H1 (cell line): Measurements from ENCODE around the gene EEF1AKMT1. TPM values are rescaled to one million over a fixed set of nuclear protein-coding genes. Genes with fewer than 3 reads are reported as not detected.

Source experiments
- CTCF ChIA-PET: fragments of 300-600 bp; sonication (Branson Sonifier 250); formaldehyde crosslinking; loops from one replicate; lab custom pipeline; 2021; ENCODE audit not compliant: partially characterized antibody; lab: Charles Lee
- POLR2A ChIA-PET: fragments of 300-600 bp; sonication (Branson Sonifier 250); formaldehyde crosslinking; loops from one replicate; lab custom pipeline; 2021; ENCODE audit warnings: inconsistent platforms; ENCODE audit not compliant: partially characterized antibody; lab: Charles Lee
- DNase-seq, 2 experiments: peaks; one replicate each; pipeline versions ENCODE4 v3.0.0 to v3.0.0-alpha.2; 2010 to 2022; ENCODE audit warnings: low spot score in 2 of 2, low read depth in 1 of 2, mixed read lengths in 1 of 2
- FAIRE-seq: peaks from 2 replicates; lab custom pipeline; 2011; peaks lifted over from hg19 to GRCh38; lab: Jason Lieb, UNC
- H2AFZ ChIP-seq: 2 replicates; pipeline ENCODE4 v1.8.1; 2012; ENCODE audit warnings: low read length, inconsistent platforms
- H2AK5ac ChIP-seq: 2 replicates; pipeline ENCODE4 v1.6.1; 2013; ENCODE audit warnings: low read depth, low read length
- H2BK120ac ChIP-seq: replicated peaks from 2 replicates; pipeline ENCODE3; 2013; ENCODE audit warnings: low read depth, low read length, inconsistent platforms
- H2BK12ac ChIP-seq: 2 replicates; pipeline ENCODE4 v1.6.1; 2013; ENCODE audit warnings: low read depth, low read length
- H2BK15ac ChIP-seq: 2 replicates; pipeline ENCODE4 v1.6.1; 2013; ENCODE audit warnings: low read length
- H2BK20ac ChIP-seq: 2 replicates; pipeline ENCODE4 v1.6.1; 2013; ENCODE audit warnings: low read length
- H2BK5ac ChIP-seq: 2 replicates; pipeline ENCODE4 v1.6.1; 2013; ENCODE audit warnings: low read depth, low read length
- H3K14ac ChIP-seq: 2 replicates; pipeline ENCODE4 v1.6.1; 2013; ENCODE audit warnings: inconsistent platforms; ENCODE audit not compliant: insufficient read length
- H3K18ac ChIP-seq: 2 replicates; pipeline ENCODE4 v1.6.1; 2013; ENCODE audit warnings: low read length; ENCODE audit errors: extremely low read depth
- H3K23ac ChIP-seq: 2 replicates; pipeline ENCODE4 v1.6.1; 2013; ENCODE audit warnings: inconsistent platforms; ENCODE audit not compliant: insufficient read length
- H3K23me2 ChIP-seq: 2 replicates; pipeline ENCODE4 v1.6.1; 2013; ENCODE audit warnings: low read depth, low read length
- H3K27ac ChIP-seq: 2 replicates; pipeline ENCODE4 v1.6.1; 2011; ENCODE audit warnings: low read depth, low read length, inconsistent platforms
- H3K27me3 ChIP-seq, 4 experiments: replicated peaks in 1 of 4; 1 replicate in 1 of 4; 2 replicates in 3 of 4; pipeline versions ENCODE4 v1.6.1 to v1.8.1; 2011 to 2013; ENCODE audit warnings: low read length in 3 of 4, mild to moderate bottlenecking in 3 of 4, inconsistent platforms in 2 of 4, mixed read lengths in 2 of 4, moderate library complexity in 1 of 4; ENCODE audit not compliant: control insufficient read depth in 3 of 4, insufficient read depth in 3 of 4; ENCODE audit errors: extremely low read depth in 1 of 4
- H3K36me3 ChIP-seq, 4 experiments: 2 replicates each; pipeline versions ENCODE4 v1.6.1 to v1.8.1; 2011 to 2013; ENCODE audit warnings: mild to moderate bottlenecking in 4 of 4, low read length in 3 of 4, moderate library complexity in 2 of 4, control low read depth in 1 of 4, inconsistent platforms in 1 of 4; ENCODE audit not compliant: insufficient read depth in 4 of 4, control insufficient read depth in 2 of 4
- H3K4ac ChIP-seq: replicated peaks from 2 replicates; pipeline ENCODE3; 2013; ENCODE audit warnings: low read length, low read depth, mixed read lengths, inconsistent platforms; ENCODE audit not compliant: insufficient read length
- H3K4me1 ChIP-seq, 4 experiments: replicated peaks in 1 of 4; 1 replicate in 1 of 4; 2 replicates in 3 of 4; pipeline versions ENCODE4 v1.6.1 to v1.8.1; 2011 to 2013; ENCODE audit warnings: low read length in 3 of 4, inconsistent platforms in 2 of 4, mixed read lengths in 1 of 4; ENCODE audit not compliant: insufficient read depth in 4 of 4, control insufficient read depth in 3 of 4
- H3K4me2 ChIP-seq, 2 experiments: 2 replicates each; pipeline versions ENCODE4 v1.6.1 to v1.8.1; 2011 to 2013; ENCODE audit warnings: low read depth in 2 of 2, low read length in 2 of 2, control low read depth in 1 of 2, inconsistent platforms in 1 of 2, mild to moderate bottlenecking in 1 of 2; ENCODE audit not compliant: insufficient read depth in 1 of 2
- H3K4me3 ChIP-seq, 4 experiments: fragments of 200-600, 300-600 bp in 1 of 4; sonication (generic), shearing (Covaris generic), sonication (Bioruptor Twin) in 1 of 4; 2 replicates each; pipeline versions ENCODE4 v1.5.1 to v1.8.1; 2011 to 2016; ENCODE audit warnings: low read length in 4 of 4, low read depth in 3 of 4, control low read depth in 2 of 4, inconsistent platforms in 2 of 4, mild to moderate bottlenecking in 2 of 4, mixed read lengths in 1 of 4, moderate library complexity in 1 of 4; ENCODE audit not compliant: insufficient read depth in 2 of 4; ENCODE audit errors: extremely low read depth in 1 of 4
- H3K56ac ChIP-seq: replicated peaks from 2 replicates; pipeline ENCODE3; 2013; ENCODE audit warnings: low read depth, mild to moderate bottlenecking, mixed read lengths, low read length, inconsistent platforms; ENCODE audit not compliant: insufficient read length
- H3K79me1 ChIP-seq: 2 replicates; pipeline ENCODE4 v1.6.1; 2013; ENCODE audit warnings: low read depth, low read length, control low read depth
- H3K79me2 ChIP-seq, 2 experiments: 2 replicates each; pipeline versions ENCODE4 v1.6.1 to v1.8.1; 2012 to 2013; ENCODE audit warnings: low read length in 2 of 2, mild to moderate bottlenecking in 2 of 2, inconsistent platforms in 1 of 2; ENCODE audit not compliant: insufficient read depth in 2 of 2, control insufficient read depth in 1 of 2
- H3K9ac ChIP-seq, 4 experiments: replicated peaks in 1 of 4; 1 replicate in 1 of 4; 2 replicates in 3 of 4; pipeline versions ENCODE4 v1.6.1 to v1.8.1; 2011 to 2013; ENCODE audit warnings: low read depth in 3 of 4, low read length in 3 of 4, control low read depth in 2 of 4, mild to moderate bottlenecking in 2 of 4, moderate library complexity in 2 of 4, inconsistent platforms in 1 of 4; ENCODE audit errors: extremely low read depth in 1 of 4
- H3K9me3 ChIP-seq, 2 experiments: 2 replicates each; pipeline versions ENCODE4 v1.6.1 to v1.8.1; 2012 to 2013; ENCODE audit warnings: mild to moderate bottlenecking in 2 of 2, moderate library complexity in 2 of 2, control low read depth in 1 of 2, inconsistent platforms in 1 of 2, low read depth in 1 of 2, low read length in 1 of 2, mixed read lengths in 1 of 2; ENCODE audit not compliant: insufficient read depth in 2 of 2
- H4K20me1 ChIP-seq, 2 experiments: replicated peaks in 1 of 2; 2 replicates each; pipeline versions ENCODE3 to v1.8.1; 2011 to 2013; ENCODE audit warnings: inconsistent platforms in 2 of 2, low read length in 2 of 2, mild to moderate bottlenecking in 1 of 2; ENCODE audit not compliant: insufficient read depth in 2 of 2, control insufficient read depth in 1 of 2
- H4K5ac ChIP-seq: 2 replicates; pipeline ENCODE4 v1.6.1; 2013; ENCODE audit warnings: low read length, low read depth, mixed read lengths, inconsistent platforms; ENCODE audit not compliant: insufficient read length
- H4K8ac ChIP-seq: 2 replicates; pipeline ENCODE4 v1.8.0; 2013; ENCODE audit warnings: mild to moderate bottlenecking, moderate library complexity, low read length, inconsistent platforms; ENCODE audit not compliant: insufficient read depth; ENCODE audit errors: extremely low read depth
- H4K91ac ChIP-seq: replicated peaks from 2 replicates; pipeline ENCODE3; 2013; ENCODE audit warnings: low read length, mixed read lengths, inconsistent platforms; ENCODE audit not compliant: insufficient read length
- CBX8 ChIP-seq: fragments of 300-800, 300-1000 bp; sonication (generic); IDR thresholded peaks from 2 replicates; pipeline ENCODE4 v1.7.1; 2016; ENCODE audit warnings: low read depth, low read length, borderline replicate concordance
- CEBPB ChIP-seq: IDR thresholded peaks from 2 replicates; pipeline ENCODE4 v1.6.1; 2012; ENCODE audit warnings: low read depth, low read length
- CREB1 ChIP-seq: IDR thresholded peaks from 2 replicates; pipeline ENCODE4 v1.6.1; 2012; ENCODE audit warnings: inconsistent platforms
- EP300 ChIP-seq, 2 experiments: IDR thresholded peaks; 1 replicate in 1 of 2; 2 replicates in 1 of 2; pipeline ENCODE4 v1.6.1; 2011 to 2012; ENCODE audit warnings: low read depth in 2 of 2, low read length in 2 of 2, mild to moderate bottlenecking in 2 of 2, borderline replicate concordance in 1 of 2, inconsistent platforms in 1 of 2, moderate library complexity in 1 of 2
- GABPA ChIP-seq: IDR thresholded peaks from 2 replicates; pipeline ENCODE4 v1.6.1; 2011; ENCODE audit warnings: mild to moderate bottlenecking, low read length, moderate library complexity, borderline replicate concordance; ENCODE audit not compliant: insufficient read depth
- JUND ChIP-seq: IDR thresholded peaks from 2 replicates; pipeline ENCODE4 v1.6.1; 2011; ENCODE audit warnings: mild to moderate bottlenecking, improper control_type of control experiment, low read length
- MAX ChIP-seq: IDR thresholded peaks from 2 replicates; pipeline ENCODE4 v1.6.1; 2012; ENCODE audit warnings: inconsistent platforms
- SAP30 ChIP-seq: fragments of 300-600 bp; sonication (generic); IDR thresholded peaks from 2 replicates; pipeline ENCODE4 v1.7.1; 2012; ENCODE audit warnings: low read length, moderate library complexity, mild to moderate bottlenecking, inconsistent platforms; ENCODE audit not compliant: insufficient read depth, insufficient replicate concordance
- SP2 ChIP-seq: IDR thresholded peaks from 2 replicates; pipeline ENCODE4 v1.6.1; 2012; ENCODE audit warnings: mild to moderate bottlenecking, low read length, inconsistent platforms
- SRF ChIP-seq: IDR thresholded peaks from 2 replicates; pipeline ENCODE4 v1.6.1; 2011; ENCODE audit warnings: mild to moderate bottlenecking, low read depth, low read length, moderate library complexity
- SUZ12 ChIP-seq: fragments of 200-600 bp; sonication (generic); IDR thresholded peaks from 2 replicates; pipeline ENCODE4 v1.6.1; 2012; ENCODE audit warnings: mild to moderate bottlenecking, inconsistent platforms, low read length, moderate library complexity, mixed read lengths
- TAF1 ChIP-seq: IDR thresholded peaks from 2 replicates; pipeline ENCODE4 v1.6.1; 2011; ENCODE audit warnings: mild to moderate bottlenecking, low read depth, low read length
- TEAD4 ChIP-seq: IDR thresholded peaks from 2 replicates; pipeline ENCODE4 v1.6.1; 2012; ENCODE audit warnings: low read depth, low read length, inconsistent platforms, mixed read lengths
- WGBS, 2 experiments: shearing (Covaris generic) in 1 of 2; methylation state at CpG; one replicate each; pipeline versions ENCODE4 v1.1.6 to v1.1.7; 2013 to 2015; ENCODE audit warnings: low lambda C conversion rate in 2 of 2, mixed read lengths in 2 of 2, inconsistent platforms in 1 of 2, low coverage in 1 of 2, missing lambda C conversion rate in 1 of 2; ENCODE audit not compliant: insufficient replicate concordance in 2 of 2, insufficient coverage in 1 of 2, insufficient read length in 1 of 2; ENCODE audit errors: extremely low coverage in 1 of 2, missing lambda C conversion rate in 1 of 2; 5-methylcytosine and 5-hydroxymethylcytosine counted together
- polyA plus RNA-seq, 7 experiments: library from polyadenylated mRNA; depleted of rRNA in 3 of 7; stranded (reverse) in 5 of 7; unstranded in 2 of 7; fragments of >200 nt in 5 of 7; fragments of 200-250 nt in 2 of 7; gene quantifications; 1 replicate in 5 of 7; 2 replicates in 1 of 7; 4 replicates in 1 of 7; pipeline versions ENCODE4 v1.2.1 to v1.2.3, GENCODE V29; 2011 to 2013; ENCODE audit warnings: missing spikeins in 2 of 7, mixed read lengths in 2 of 7
- total RNA-seq: library from RNA; stranded (reverse); fragmentation: NEBNext Ultra II Directional; extraction: Animal tissue kit (Norgen Biotek cat#: 25700); gene quantifications from 2 replicates; pipeline ENCODE4 v1.2.1, GENCODE V29; 2021

EEF1AKMT1 gene
- total and polyA plus RNA-seq, 2 of the 8 experiments (the other 6 are each of a cell fraction or from before 2014, with no cell fraction given) = 3.1 to 4.1 TPM

GRCh38 chr13:20803180-20803965 is 29.6 kb upstream of the EEF1AKMT1 start:
- H2AFZ ChIP-seq = no peak overlapping the region
- H2BK20ac ChIP-seq = no peak overlapping the region
- no peaks in the 10 kb centered on the region for H3K27me3 ChIP-seq
- WGBS, 2 experiments = 87% methylated on average over 3 of the region's 3 CpGs; no CpG with 5 or more reads in 1 of the 2 experiments
- H3K4ac ChIP-seq = no peak overlapping the region
- no peak for FAIRE-seq
- H4K20me1 ChIP-seq = peaks cover 0 to 1% of the 10 kb centered on the region in 2 experiments
- peaks cover 2 to 20% (median 14%) of the 10 kb centered on the region in 4 experiments; a peak in 7 of 8 replicates for H3K36me3 ChIP-seq
- H2AK5ac ChIP-seq = no peak overlapping the region
- no peak overlapping the region for H3K18ac ChIP-seq
- H3K79me1 ChIP-seq = no peaks in the 10 kb centered on the region
- H3K79me2 ChIP-seq = no peaks in the 10 kb centered on the region
- H3K4me1 ChIP-seq = no peaks in the 10 kb centered on the region
- DNase-seq = no peak
- no peak overlapping the region for H3K4me2 ChIP-seq
- H4K5ac ChIP-seq = no peak overlapping the region
- H3K23ac ChIP-seq = no peak overlapping the region
- H2BK5ac ChIP-seq = no peak overlapping the region
- ChIA-PET CTCF (no interaction called here), POLR2A (no interaction called here)
- no peak overlapping the region for H3K4me3 ChIP-seq
- no peak overlapping the region for H4K91ac ChIP-seq
- no peak overlapping the region for H3K27ac ChIP-seq
- no peak overlapping the region for H3K9ac ChIP-seq
- H3K9me3 ChIP-seq = no peaks in the 10 kb centered on the region
- no peaks in the 10 kb centered on the region; the same call in 1 of the 2 replicates for H3K23me2 ChIP-seq
- no peak overlapping the region for H2BK15ac ChIP-seq
- no peak overlapping the region for H3K56ac ChIP-seq
- no peak overlapping the region for H3K14ac ChIP-seq
- no peak overlapping the region for H2BK120ac ChIP-seq
- H2BK12ac ChIP-seq = no peak overlapping the region
- H4K8ac ChIP-seq = no peak overlapping the region
- TF ChIP-seq SP2 = no peak
- no peak for TF ChIP-seq SRF
- no peak for TF ChIP-seq TAF1
- TF ChIP-seq EP300 (IDR thresholded peaks at IDR 0.05; ENCODE audit: borderline replicate concordance in 1 of 2, low read depth in 2 of 2, low read length in 2 of 2) = no peak
- no peak for TF ChIP-seq CBX8
- TF ChIP-seq SUZ12 = no peak
- TF ChIP-seq CEBPB = no peak
- TF ChIP-seq TEAD4 = no peak
- no peak for TF ChIP-seq GABPA
- TF ChIP-seq JUND = no peak
- no peak for TF ChIP-seq SAP30
- TF ChIP-seq CREB1 = no peak
- TF ChIP-seq MAX = no peak
